Epithelial cell of alveolus of lung (primary cell): ENCODE data around the gene IFNGR2. TPM values are rescaled to one million over a fixed set of nuclear protein-coding genes. Genes with fewer than 3 reads are reported as not detected.

Source experiments
- total RNA-seq: library from RNA; depleted of rRNA; stranded (reverse); fragments of >200 nt; gene quantifications from 2 replicates; pipeline ENCODE4 v1.2.1, GENCODE V29; 2015

Gene IFNGR2
- 68.6 and 69.0 TPM in 2 replicates for total RNA-seq

GRCh38 chr21:33403128-33403785, at the start of gene IFNGR2:
TSS of gene IFNGR2 (plus strand) at chr21:33403413. CDS start at chr21:33403544, 131 bp downstream.

GRCh38 chr21:33479679-33480480, 76.7 kb downstream of the IFNGR2 start, which contains the start of gene TMEM50B:
TSS of gene TMEM50B (minus strand) at chr21:33479974. CDS start at chr21:33468885, 11,089 bp downstream.

Other genes with a start within 250 kb of the IFNGR2 start
- gene IFNAR2, start 173.5 kb upstream of the IFNGR2 start, total RNA-seq: 7.2 and 18.2 TPM in 2 replicates
- 29.3 and 49.9 TPM in 2 replicates for gene IL10RB, start 137.0 kb upstream of the IFNGR2 start, total RNA-seq
- 11.4 and 20.9 TPM in 2 replicates for gene IFNAR1, start 78.4 kb upstream of the IFNGR2 start, total RNA-seq
- gene TMEM50B, start 76.6 kb downstream of the IFNGR2 start, total RNA-seq: 21.3 and 42.6 TPM in 2 replicates
- gene DNAJC28, start 88.3 kb downstream of the IFNGR2 start, total RNA-seq: 0.64 and 1.0 TPM in 2 replicates
- gene GART, start 138.7 kb downstream of the IFNGR2 start, total RNA-seq: 82.7 and 121 TPM in 2 replicates
- 97.6 and 166 TPM in 2 replicates for gene SON, start 139.6 kb downstream of the IFNGR2 start, total RNA-seq
- gene DONSON, start 185.3 kb downstream of the IFNGR2 start, total RNA-seq: 25.6 and 28.1 TPM in 2 replicates
- gene CRYZL1, start 238.3 kb downstream of the IFNGR2 start, total RNA-seq: 12.8 and 36.5 TPM in 2 replicates
- 20.0 and 34.0 TPM in 2 replicates for gene ITSN1, start 239.1 kb downstream of the IFNGR2 start, total RNA-seq